GM18858 (cell line): Measurements from ENCODE around the gene SPATA21.
A peak's percentile ranks its signal among the peaks of the same experiment; 100 is the strongest.

Source experiments
- ATAC-seq: cut with Tn5 transposase; IDR thresholded peaks from one replicate; pipeline ENCODE4 v1.9.1; 2021; ENCODE audit not compliant: unreplicated experiment

SPATA21 gene

GRCh38 chr1:16422041-16422440 is 15.2 kb downstream of the SPATA21 start:
- no peak for ATAC-seq

GRCh38 chr1:16421201-16421600 is 16.0 kb downstream of the SPATA21 start:
- no peak for ATAC-seq

- peak; percentile 66 for ATAC-seq
These were observed 16.7 kb downstream of the SPATA21 start for GRCh38 chr1:16420424-16421118.

GRCh38 chr1:16418823-16419425 is 18.3 kb downstream of the SPATA21 start:
- no peak for ATAC-seq

GRCh38 chr1:16413191-16413590 is 24.0 kb downstream of the SPATA21 start:
- ATAC-seq, result no peak

- ATAC-seq, result no peak
These were observed 26.4 kb downstream of the SPATA21 start for GRCh38 chr1:16410803-16411202.

GRCh38 chr1:16409536-16410152 is 27.6 kb downstream of the SPATA21 start:
- ATAC-seq, result no peak

- ATAC-seq, result no peak
These were observed 30.4 kb downstream of the SPATA21 start for GRCh38 chr1:16406868-16407267.

GRCh38 chr1:16405441-16405840 is 31.8 kb downstream of the SPATA21 start:
- ATAC-seq, result no peak

GRCh38 chr1:16402742-16403141 is 34.5 kb downstream of the SPATA21 start:
- no peak for ATAC-seq

GRCh38 chr1:16398371-16398953 is 38.8 kb downstream of the SPATA21 start:
- ATAC-seq, result no peak

- no peak for ATAC-seq
These were observed 40.1 kb downstream of the SPATA21 start for GRCh38 chr1:16397120-16397519.

GRCh38 chr1:16396591-16396990 is 40.6 kb downstream of the SPATA21 start:
- ATAC-seq, result no peak

- no peak for ATAC-seq
These were observed 42.2 kb downstream of the SPATA21 start for GRCh38 chr1:16394977-16395376.

- no peak for ATAC-seq
These were observed 43.4 kb downstream of the SPATA21 start for GRCh38 chr1:16393570-16394521.

GRCh38 chr1:16392740-16393569 is 44.3 kb downstream of the SPATA21 start:
- ATAC-seq, result no peak

- no peak for ATAC-seq
These were observed 45.8 kb downstream of the SPATA21 start for GRCh38 chr1:16391411-16391810.

GRCh38 chr1:16387201-16388188 is 49.7 kb downstream of the SPATA21 start:
- no peak for ATAC-seq
